Upper lobe of left lung (tissue), 6 donors: ENCODE measurements around the gene COL27A1. TPM values are rescaled to one million over a fixed set of nuclear protein-coding genes. Genes with fewer than 3 reads are reported as not detected.

Experiments
- ATAC-seq, 2 donors: fragments of 200-7000 bp; cut with Tn5 transposase; one replicate each; pipeline ENCODE4 v1.9.1; 2022; ENCODE audit warnings: mild to moderate bottlenecking in 2 of 2, moderate library complexity in 2 of 2; ENCODE audit not compliant: low FRiP score in 2 of 2
- DNase-seq, 2 donors: peaks; one replicate each; pipeline ENCODE4 v3.0.0-alpha.2; 2019 to 2020
- H3K27ac ChIP-seq, 4 donors: fragments of 200-600 bp; sonication (generic); one replicate each; pipeline ENCODE4 v1.5.1; 2016 to 2019
- H3K27me3 ChIP-seq, 4 donors: fragments of 200-600 bp; sonication (generic); one replicate each; pipeline ENCODE4 v1.5.1; 2017 to 2019
- H3K36me3 ChIP-seq, 4 donors: fragments of 200-600 bp; sonication (generic); one replicate each; pipeline ENCODE4 v1.5.1; 2016 to 2019
- H3K4me1 ChIP-seq, 4 donors: fragments of 200-600 bp; sonication (generic); one replicate each; pipeline ENCODE4 v1.5.1; 2018 to 2019
- H3K4me3 ChIP-seq, 4 donors: fragments of 200-600 bp; sonication (generic); one replicate each; pipeline ENCODE4 v1.5.1; 2017 to 2019; ENCODE audit warnings: mild to moderate bottlenecking in 2 of 4, moderate library complexity in 1 of 4
- H3K9me3 ChIP-seq, 4 donors: fragments of 200-600 bp; sonication (generic); one replicate each; pipeline ENCODE4 v1.5.1; 2018 to 2019
- CTCF ChIP-seq, 6 experiments: fragments of 450-650 bp in 4 of 6; fragments of 200-600 bp in 2 of 6; sonication (generic) in 2 of 6; IDR thresholded peaks; one replicate each; pipeline ENCODE4 v1.5.1; 2016 to 2019; ENCODE audit warnings: antibody characterized with exemption in 6 of 6
- EP300 ChIP-seq, 4 donors: sonication (generic); formaldehyde crosslinking; IDR thresholded peaks; one replicate each; pipeline ENCODE4 v1.5.1; 2017; ENCODE audit warnings: antibody characterized with exemption in 4 of 4, control low read depth in 2 of 4
- POLR2A ChIP-seq, 4 donors: fragments of 450-650 bp; IDR thresholded peaks; one replicate each; pipeline ENCODE4 v1.5.1; 2016 to 2017; ENCODE audit warnings: antibody characterized with exemption in 4 of 4, mild to moderate bottlenecking in 2 of 4
- POLR2AphosphoS5 ChIP-seq, 2 donors: sonication (generic); formaldehyde crosslinking; IDR thresholded peaks; one replicate each; pipeline ENCODE4 v1.5.1; 2017; ENCODE audit warnings: antibody characterized with exemption in 2 of 2
- WGBS, 2 donors: methylation state at CpG; one replicate each; pipeline ENCODE4 v1.1.5; 2017 to 2018; 5-methylcytosine and 5-hydroxymethylcytosine counted together
- total RNA-seq, 6 donors: library from RNA; depleted of rRNA in 4 of 6; stranded (reverse); fragments of >200 nt in 4 of 6; gene quantifications; one replicate each; pipeline versions ENCODE4 v1.1.0 to v1.2.1, GENCODE V29; 2016 to 2021
- donor health status: DM: no; HTN: no; CAD: no; lungs with moderate emphysema.
- donor health status: DM: no; HTN: yes; CAD: no; lungs with severe emphysema.

COL27A1 gene
- total RNA-seq, 6 donors from 2014 or later, result 4.0 to 55.5 (median 9.2) TPM

GRCh38 chr9:114115654-114116125 lies 39.6 kb upstream of the COL27A1 start:
- H3K27ac ChIP-seq, result no peak overlapping the region
- no peak for ATAC-seq
- 77 to 81% methylated on average over 9 of the region's 9 CpGs for WGBS, 2 donors

GRCh38 chr9:114116126-114116747 lies 39.1 kb upstream of the COL27A1 start:
- ATAC-seq (peak in 1 of 2 donors; percentile 21), DNase-seq (peak in 1 of 2 donors; percentile 61)
- Histone ChIP-seq H3K27me3 (no peaks in the 10 kb centered on the region), H3K4me1 (peaks cover 4 to 38% (median 8%) of the 10 kb centered on the region in 4 donors), H3K9me3 (no peaks in the 10 kb centered on the region), H3K36me3 (no peaks in the 10 kb centered on the region), H3K4me3 (no peak overlapping the region), H3K27ac (no peak overlapping the region)
- TF ChIP-seq POLR2AphosphoS5 (IDR thresholded peaks at IDR 0.05) (no peak), POLR2A (IDR thresholded peaks at IDR 0.05) (no peak), CTCF (IDR thresholded peaks at IDR 0.05) (no peak), EP300 (IDR thresholded peaks at IDR 0.05) (no peak)
- WGBS, 2 donors, result 61 to 77% methylated on average over 9 to 11 of the region's 12 CpGs

More at GRCh38 chr9:114115654-114116125, 39.6 kb upstream of the COL27A1 start:
- no peaks in the 10 kb centered on the region for H3K27me3 ChIP-seq
- DNase-seq, result no peak
- no peak overlapping the region for H3K4me3 ChIP-seq
- H3K9me3 ChIP-seq, result no peaks in the 10 kb centered on the region
- TF ChIP-seq POLR2A (IDR thresholded peaks at IDR 0.05) (no peak), CTCF (IDR thresholded peaks at IDR 0.05) (no peak), EP300 (IDR thresholded peaks at IDR 0.05) (no peak), POLR2AphosphoS5 (IDR thresholded peaks at IDR 0.05) (no peak)
- H3K36me3 ChIP-seq, result no peaks in the 10 kb centered on the region
- H3K4me1 ChIP-seq, result peaks cover 4 to 38% (median 8%) of the 10 kb centered on the region in 4 donors

- ATAC-seq (no peak), DNase-seq (no peak)
- no peaks in the 10 kb centered on the region for H3K9me3 ChIP-seq
These were observed 37.7 kb upstream of the COL27A1 start for GRCh38 chr9:114117614-114117995.

GRCh38 chr9:114117996-114118830 lies 37.1 kb upstream of the COL27A1 start:
- WGBS, 2 donors, result 44 to 53% methylated on average over 15 to 21 of the region's 21 CpGs
- Histone ChIP-seq H3K9me3 (no peaks in the 10 kb centered on the region), H3K4me3 (no peak overlapping the region), H3K4me1 (peaks cover 2 to 29% (median 4%) of the 10 kb centered on the region in 4 donors), H3K27ac (peak overlapping the region in 2 of 4 donors; percentile 40 to 61), H3K36me3 (no peaks in the 10 kb centered on the region), H3K27me3 (no peaks in the 10 kb centered on the region)
- DNase-seq, result peak; percentile 46 to 76
- TF ChIP-seq EP300 (IDR thresholded peaks at IDR 0.05), result no peak
- TF ChIP-seq CTCF (IDR thresholded peaks at IDR 0.05), result no peak
- no peak for TF ChIP-seq POLR2A (IDR thresholded peaks at IDR 0.05)
- TF ChIP-seq POLR2AphosphoS5 (IDR thresholded peaks at IDR 0.05), result no peak
- ATAC-seq, result peak; percentile 19 to 76

More at GRCh38 chr9:114117614-114117995, 37.7 kb upstream of the COL27A1 start:
- Histone ChIP-seq H3K27me3 (no peaks in the 10 kb centered on the region), H3K4me3 (no peak overlapping the region), H3K4me1 (peaks cover 4 to 35% (median 6%) of the 10 kb centered on the region in 4 donors), H3K27ac (peak overlapping the region in 1 of 4 donors; percentile 52), H3K36me3 (no peaks in the 10 kb centered on the region)
- no peak for TF ChIP-seq EP300 (IDR thresholded peaks at IDR 0.05)
- no peak for TF ChIP-seq POLR2AphosphoS5 (IDR thresholded peaks at IDR 0.05)
- TF ChIP-seq CTCF (IDR thresholded peaks at IDR 0.05), result no peak
- 85 to 88% methylated on average over 7 of the region's 7 CpGs for WGBS, 2 donors
